Hindlimb muscle (tissue), 1 donor: ENCODE results near the gene LNPK. TPM values are rescaled to one million over a fixed set of nuclear protein-coding genes. Genes with fewer than 3 reads are reported as not detected.
"Not testable (repeated sequence)": the region's sequence is repeated elsewhere in the genome, so short reads cannot be mapped to it uniquely, and the experiment has no call there.

Experiments used
- DNase-seq: peaks from one replicate; pipeline ENCODE4 v3.0.0-alpha.2; 2013
- polyA plus RNA-seq: library from polyadenylated mRNA; unstranded; fragments of 120-200 nt; gene quantifications from one replicate; pipeline ENCODE4 v1.2.1, GENCODE V29; 2013; ENCODE audit not compliant: insufficient read length

LNPK gene
- polyA plus RNA-seq, 1 donor: 43.9 TPM

- no peak for DNase-seq
Observed at GRCh38 chr2:175966839-175967238, 35.2 kb downstream of the LNPK start.

GRCh38 chr2:175965773-175966172 is 36.3 kb downstream of the LNPK start:
- no peak for DNase-seq

GRCh38 chr2:175964195-175964594 is 37.9 kb downstream of the LNPK start:
- no peak for DNase-seq

DNA sequence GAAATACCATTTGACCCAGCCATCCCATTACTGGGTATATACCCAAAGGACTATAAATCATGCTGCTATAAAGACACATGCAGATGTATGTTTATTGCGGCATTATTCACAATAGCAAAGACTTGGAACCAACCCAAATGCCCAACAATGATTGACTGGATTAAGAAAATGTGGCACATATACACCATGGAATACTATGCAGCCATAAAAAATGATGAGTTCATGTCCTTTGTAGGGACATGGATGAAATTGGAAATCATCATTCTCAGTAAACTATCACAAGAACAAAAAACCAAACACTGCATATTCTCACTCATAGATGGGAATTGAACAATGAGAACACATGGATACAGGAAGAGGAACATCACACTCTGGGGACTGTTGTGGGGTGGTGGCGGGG is 38.9 kb downstream of the LNPK start:
- DNase-seq: not testable (repeated sequence)

DNA sequence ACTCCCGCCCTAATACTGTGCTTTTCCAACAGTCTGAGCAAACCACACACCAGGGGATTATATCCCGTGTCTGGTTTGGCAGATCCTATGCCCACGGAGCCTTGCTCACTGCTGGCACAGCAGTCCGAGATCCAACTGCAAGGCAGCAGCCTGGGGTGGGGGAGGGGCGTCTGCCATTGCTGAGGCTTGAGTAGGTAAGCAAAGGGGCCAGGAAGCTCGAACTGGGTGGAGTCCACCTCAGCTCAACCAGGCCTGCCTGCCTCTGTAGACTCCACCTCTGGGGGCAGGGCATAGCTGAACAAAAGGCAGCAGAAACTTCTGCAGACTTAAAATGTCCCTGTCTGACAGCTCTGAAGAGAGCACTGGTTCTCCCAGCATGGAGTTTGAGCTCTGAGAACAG is 44.2 kb downstream of the LNPK start:
- DNase-seq: no peak

- no peak for DNase-seq
Observed at GRCh38 chr2:175955136-175955535, 46.9 kb downstream of the LNPK start.

- no peak for DNase-seq
Observed at GRCh38 chr2:175950512-175950911, 51.6 kb downstream of the LNPK start.

DNA sequence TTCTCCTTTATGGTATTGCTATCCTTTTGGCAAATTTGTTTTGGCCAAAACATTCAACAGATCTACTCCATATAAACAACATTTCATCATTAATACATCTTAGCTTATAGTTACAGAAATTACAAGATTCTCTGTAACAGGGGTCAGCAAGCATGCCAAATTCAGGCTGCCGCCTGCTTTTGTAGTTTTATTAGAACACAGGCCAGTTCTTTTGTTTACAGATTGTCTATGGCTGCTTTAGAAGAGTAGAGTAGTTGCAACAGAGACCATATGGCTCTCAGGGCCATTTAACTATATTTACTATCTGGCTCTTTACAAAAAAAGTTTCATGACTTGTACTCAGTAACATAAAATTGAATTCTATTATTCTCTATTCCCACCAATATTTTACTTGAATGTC is 53.9 kb downstream of the LNPK start:
- DNase-seq: no peak

DNA sequence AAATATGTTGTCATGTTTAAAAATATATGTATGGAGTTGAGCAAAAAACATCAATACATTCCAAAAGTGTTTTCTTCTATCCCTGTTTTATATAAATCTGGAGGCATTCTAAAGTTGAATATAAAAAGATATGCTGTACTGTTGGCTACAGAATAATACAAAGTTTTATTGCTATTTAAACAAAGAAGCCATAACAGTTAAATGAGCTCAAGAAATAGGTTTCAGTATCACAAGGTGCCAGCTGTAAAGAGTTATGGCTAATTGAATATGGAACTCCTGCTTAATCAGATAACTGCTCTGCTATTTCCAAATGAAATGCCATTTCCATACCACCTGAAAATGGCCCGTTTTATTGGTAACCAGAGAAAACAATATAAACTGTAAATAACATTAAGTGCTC is 55.0 kb downstream of the LNPK start:
- no peak for DNase-seq

DNA sequence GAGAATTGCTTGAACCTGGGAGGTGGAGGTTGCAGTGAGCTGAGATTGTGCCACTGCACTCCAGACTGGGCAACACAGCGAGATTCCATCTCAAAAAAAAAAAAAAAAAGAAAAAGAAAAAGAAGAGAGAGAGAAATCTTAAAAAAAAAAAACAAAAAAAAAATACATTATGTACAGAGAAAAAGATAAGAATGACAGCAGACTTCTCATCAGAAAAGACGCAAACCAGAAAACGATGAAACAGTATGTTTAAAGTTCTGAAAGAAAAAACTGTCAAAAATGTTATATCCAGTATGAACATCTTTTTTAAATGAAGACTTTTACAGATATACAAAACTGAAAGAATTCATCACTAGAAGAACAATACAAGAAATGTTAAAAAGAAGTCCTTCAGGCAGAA is 60.4 kb downstream of the LNPK start:
- DNase-seq: no peak

GRCh38 chr2:175937216-175937615 is 64.9 kb downstream of the LNPK start:
- no peak for DNase-seq

- no peak for DNase-seq
Observed at GRCh38 chr2:175935289-175936181, 66.5 kb downstream of the LNPK start.

GRCh38 chr2:175932675-175933074 is 69.4 kb downstream of the LNPK start:
- no peak for DNase-seq

GRCh38 chr2:175931805-175932204 is 70.3 kb downstream of the LNPK start:
- peak; percentile 66 for DNase-seq

GRCh38 chr2:175930504-175930903 is 71.6 kb downstream of the LNPK start:
- no peak for DNase-seq

DNA sequence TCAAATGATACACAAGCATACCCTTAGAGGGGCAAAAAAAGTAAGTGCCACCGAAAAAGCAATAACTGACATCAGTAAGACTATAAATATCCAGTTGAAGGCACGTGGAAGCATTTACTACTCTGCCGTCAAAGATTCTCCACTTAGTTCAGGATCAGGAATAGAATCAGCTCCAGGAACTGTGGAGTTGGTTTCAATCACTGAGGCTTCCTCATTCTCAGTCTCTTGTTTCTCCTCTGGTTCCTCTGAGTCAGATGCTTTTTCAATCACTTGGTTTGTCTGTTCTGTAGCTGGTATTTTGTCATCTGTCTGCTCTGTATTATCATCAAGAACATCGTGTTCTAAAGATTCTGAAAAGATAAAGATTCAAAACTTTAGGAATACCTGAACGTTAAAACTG is 72.2 kb downstream of the LNPK start:
- no peak for DNase-seq

GRCh38 chr2:175926272-175926671 is 75.8 kb downstream of the LNPK start:
- no peak for DNase-seq

GRCh38 chr2:175922160-175922559 is 79.9 kb downstream of the LNPK start:
- no peak for DNase-seq

- DNase-seq: no peak
Observed at GRCh38 chr2:175918935-175919334, 83.1 kb downstream of the LNPK start.

- DNase-seq: no peak
Observed at GRCh38 chr2:175914846-175915245, 87.2 kb downstream of the LNPK start.

- not testable (repeated sequence) for DNase-seq
Observed at GRCh38 chr2:175913849-175914743, 88.0 kb downstream of the LNPK start.

DNA sequence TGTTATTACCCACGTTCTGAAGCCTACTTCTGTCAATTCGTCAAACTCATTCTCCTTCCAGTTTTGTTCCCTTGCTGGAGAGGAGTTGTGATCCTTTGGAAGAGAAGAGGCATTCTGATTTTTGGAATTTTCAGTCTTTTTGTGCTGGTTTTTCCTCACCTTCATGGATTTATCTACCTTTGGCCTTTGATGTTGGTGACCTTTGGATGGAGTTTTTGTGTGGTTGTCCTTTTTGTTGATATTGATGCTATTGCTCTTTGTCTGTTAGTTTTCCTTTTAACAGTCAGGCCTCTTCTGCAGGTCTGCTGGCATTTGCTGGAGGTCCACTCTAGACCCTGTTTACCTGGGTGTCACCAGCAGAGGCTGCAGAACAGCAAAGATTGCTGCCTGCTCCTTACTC is 88.8 kb downstream of the LNPK start:
- DNase-seq: not testable (repeated sequence)

- no peak for DNase-seq
Observed at GRCh38 chr2:175904035-175904434, 98.0 kb downstream of the LNPK start.
